Neutrophil (primary cell): ENCODE measurements around the gene EHBP1.

Source experiments
- H3K27ac ChIP-seq: fragments of 200-600 bp; sonication (generic); 2 replicates; pipeline ENCODE4 v1.5.1; 2016; ENCODE audit warnings: mild to moderate bottlenecking, moderate library complexity
- H3K27me3 ChIP-seq: fragments of 200-600 bp; sonication (generic); 2 replicates; pipeline ENCODE4 v1.6.0; 2016; ENCODE audit warnings: mild to moderate bottlenecking
- H3K36me3 ChIP-seq: fragments of 200-600 bp; sonication (generic); 2 replicates; pipeline ENCODE4 v1.5.1; 2017
- H3K4me1 ChIP-seq, 2 experiments: fragments of 200-600 bp in 1 of 2; sonication (generic) in 1 of 2; 1 replicate in 1 of 2; 2 replicates in 1 of 2; pipeline versions ENCODE4 v1.5.1 to v1.6.1; 2013 to 2016; ENCODE audit warnings: low read depth in 1 of 2, low read length in 1 of 2, mild to moderate bottlenecking in 1 of 2, moderate library complexity in 1 of 2; ENCODE audit not compliant: control insufficient read depth in 1 of 2, insufficient read depth in 1 of 2
- H3K4me3 ChIP-seq, 2 experiments: fragments of 200-600 bp in 1 of 2; sonication (generic) in 1 of 2; 1 replicate in 1 of 2; 2 replicates in 1 of 2; pipeline ENCODE4 v1.5.1; 2013 to 2016; ENCODE audit warnings: low read depth in 1 of 2, low read length in 1 of 2, mild to moderate bottlenecking in 1 of 2, moderate library complexity in 1 of 2
- H3K9me3 ChIP-seq: fragments of 200-600 bp; sonication (generic); 2 replicates; pipeline ENCODE4 v1.5.1; 2016
- TF ChIP-seq, protein P1 (sequence below): fragments of 200-600 bp; sonication (generic); IDR thresholded peaks from 2 replicates; pipeline ENCODE4 v1.5.1; 2016; ENCODE audit warnings: antibody characterized with exemption

Gene EHBP1

DNA sequence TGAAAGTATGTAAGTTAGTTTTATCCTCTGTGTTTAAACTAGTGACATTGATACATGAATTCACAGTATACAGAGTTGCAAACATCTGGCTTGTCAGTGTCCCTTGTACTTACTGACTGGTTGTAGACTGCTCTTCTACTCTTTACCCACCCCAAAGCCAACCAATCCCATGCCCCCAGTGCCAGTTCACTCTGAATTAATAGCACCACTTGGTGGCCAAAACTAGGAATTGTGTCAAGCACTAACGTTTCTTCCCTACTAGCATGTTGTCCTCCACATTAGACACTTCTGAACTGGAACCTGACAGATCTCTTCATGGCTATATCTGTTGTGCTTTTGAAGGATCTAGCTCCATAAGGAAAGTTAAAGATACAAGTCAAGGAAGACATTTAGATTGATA, 317.9 kb downstream of the EHBP1 start:
- TF ChIP-seq, protein P1, sequence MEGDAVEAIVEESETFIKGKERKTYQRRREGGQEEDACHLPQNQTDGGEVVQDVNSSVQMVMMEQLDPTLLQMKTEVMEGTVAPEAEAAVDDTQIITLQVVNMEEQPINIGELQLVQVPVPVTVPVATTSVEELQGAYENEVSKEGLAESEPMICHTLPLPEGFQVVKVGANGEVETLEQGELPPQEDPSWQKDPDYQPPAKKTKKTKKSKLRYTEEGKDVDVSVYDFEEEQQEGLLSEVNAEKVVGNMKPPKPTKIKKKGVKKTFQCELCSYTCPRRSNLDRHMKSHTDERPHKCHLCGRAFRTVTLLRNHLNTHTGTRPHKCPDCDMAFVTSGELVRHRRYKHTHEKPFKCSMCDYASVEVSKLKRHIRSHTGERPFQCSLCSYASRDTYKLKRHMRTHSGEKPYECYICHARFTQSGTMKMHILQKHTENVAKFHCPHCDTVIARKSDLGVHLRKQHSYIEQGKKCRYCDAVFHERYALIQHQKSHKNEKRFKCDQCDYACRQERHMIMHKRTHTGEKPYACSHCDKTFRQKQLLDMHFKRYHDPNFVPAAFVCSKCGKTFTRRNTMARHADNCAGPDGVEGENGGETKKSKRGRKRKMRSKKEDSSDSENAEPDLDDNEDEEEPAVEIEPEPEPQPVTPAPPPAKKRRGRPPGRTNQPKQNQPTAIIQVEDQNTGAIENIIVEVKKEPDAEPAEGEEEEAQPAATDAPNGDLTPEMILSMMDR, result no peak
- Histone ChIP-seq H3K4me1 (no peaks in the 10 kb centered on the region), H3K27ac (no peak overlapping the region), H3K4me3 (no peak overlapping the region), H3K36me3 (no peaks in the 10 kb centered on the region), H3K27me3 (no peaks in the 10 kb centered on the region), H3K9me3 (no peaks in the 10 kb centered on the region)

DNA sequence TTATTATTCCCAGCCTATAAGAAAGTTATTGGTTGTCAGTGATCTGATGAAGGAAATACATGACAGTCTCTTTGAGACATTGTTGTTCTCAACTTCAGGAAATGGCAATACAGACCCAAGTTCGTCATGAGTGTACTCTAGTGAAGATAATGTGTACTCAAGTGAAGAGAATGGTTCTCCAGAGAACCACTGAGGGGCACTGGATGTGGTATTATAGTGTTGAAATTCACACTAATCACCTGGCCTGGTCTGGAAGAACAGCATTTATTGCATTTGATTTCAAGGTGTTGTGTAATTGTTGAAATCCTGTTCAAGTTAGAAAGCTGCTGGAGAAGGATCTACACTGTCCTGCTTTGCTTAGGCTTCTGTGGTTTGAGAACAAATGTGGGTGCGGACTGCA, 321.7 kb downstream of the EHBP1 start:
- no peak overlapping the region for H3K27ac ChIP-seq
- no peak overlapping the region for H3K4me3 ChIP-seq
- H3K9me3 ChIP-seq, result no peaks in the 10 kb centered on the region
- TF ChIP-seq, protein P1, result no peak
- H3K27me3 ChIP-seq, result no peaks in the 10 kb centered on the region
- H3K4me1 ChIP-seq, result no peaks in the 10 kb centered on the region
- H3K36me3 ChIP-seq, result no peaks in the 10 kb centered on the region

DNA sequence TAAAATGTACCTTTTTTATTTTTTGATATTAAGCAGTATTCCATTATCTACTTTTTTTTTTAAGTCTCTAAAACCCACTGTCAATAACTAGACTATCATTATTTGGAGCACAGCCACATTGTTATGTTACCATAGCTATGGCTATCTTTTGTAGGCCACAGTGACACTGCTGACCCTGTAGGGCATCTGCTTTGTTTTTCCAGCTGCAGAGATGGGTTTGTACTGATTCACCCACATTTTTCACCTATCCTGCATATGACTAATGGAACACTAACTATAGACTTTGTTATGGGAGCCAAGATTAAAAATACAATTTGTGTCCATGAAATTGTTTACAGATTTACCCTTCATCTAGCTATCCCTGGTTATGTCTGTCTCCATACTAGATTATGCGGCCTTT, 323.5 kb downstream of the EHBP1 start:
- Histone ChIP-seq H3K27me3 (no peaks in the 10 kb centered on the region), H3K36me3 (no peaks in the 10 kb centered on the region), H3K4me3 (no peak overlapping the region), H3K27ac (no peak overlapping the region), H3K9me3 (no peaks in the 10 kb centered on the region), H3K4me1 (no peaks in the 10 kb centered on the region)
- TF ChIP-seq, protein P1, result no peak

DNA sequence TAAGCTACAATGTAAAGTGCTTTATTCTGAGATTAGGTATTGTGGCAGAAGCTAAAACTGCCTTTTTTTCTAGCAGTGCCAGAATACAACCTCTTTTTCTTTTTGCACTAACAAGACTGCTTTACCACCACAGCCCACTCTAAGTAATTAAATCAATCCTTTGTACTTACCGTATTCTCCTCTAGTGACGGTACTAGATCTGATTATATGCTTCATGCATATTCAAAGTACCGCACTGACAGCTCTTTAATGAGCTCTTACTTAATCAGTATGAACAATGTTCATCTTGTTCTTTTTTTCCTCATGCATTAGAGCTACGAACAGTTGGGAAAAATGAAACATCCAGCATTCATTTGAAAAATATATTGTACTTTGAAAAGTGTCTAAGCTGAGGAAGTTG, 329.0 kb downstream of the EHBP1 start:
- Histone ChIP-seq H3K27me3 (no peaks in the 10 kb centered on the region), H3K4me1 (no peaks in the 10 kb centered on the region), H3K27ac (no peak overlapping the region), H3K36me3 (no peaks in the 10 kb centered on the region), H3K9me3 (no peaks in the 10 kb centered on the region), H3K4me3 (no peak overlapping the region)
- TF ChIP-seq, protein P1, result no peak

DNA sequence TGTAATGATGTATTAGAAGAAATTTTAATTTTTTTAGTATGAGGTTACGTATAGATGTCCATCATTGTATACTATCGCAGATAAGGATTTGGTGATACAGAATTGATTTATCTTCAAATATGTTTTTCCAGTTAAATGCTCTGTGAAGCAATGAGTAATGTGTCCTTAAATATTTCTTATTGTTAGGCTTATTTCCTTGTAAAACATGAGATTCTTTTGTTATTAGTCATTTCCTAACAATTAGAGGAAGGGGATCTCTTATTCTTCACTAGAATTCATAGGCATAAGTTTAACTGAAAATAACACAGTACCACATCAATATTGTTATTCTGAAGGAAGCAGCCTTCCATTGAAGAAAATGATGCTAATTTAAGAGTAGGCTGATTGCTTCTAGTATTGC, 329.7 kb downstream of the EHBP1 start:
- Histone ChIP-seq H3K27me3 (no peaks in the 10 kb centered on the region), H3K4me1 (no peaks in the 10 kb centered on the region), H3K9me3 (no peaks in the 10 kb centered on the region), H3K4me3 (no peak overlapping the region), H3K27ac (no peak overlapping the region), H3K36me3 (no peaks in the 10 kb centered on the region)
- TF ChIP-seq, protein P1, result no peak

DNA sequence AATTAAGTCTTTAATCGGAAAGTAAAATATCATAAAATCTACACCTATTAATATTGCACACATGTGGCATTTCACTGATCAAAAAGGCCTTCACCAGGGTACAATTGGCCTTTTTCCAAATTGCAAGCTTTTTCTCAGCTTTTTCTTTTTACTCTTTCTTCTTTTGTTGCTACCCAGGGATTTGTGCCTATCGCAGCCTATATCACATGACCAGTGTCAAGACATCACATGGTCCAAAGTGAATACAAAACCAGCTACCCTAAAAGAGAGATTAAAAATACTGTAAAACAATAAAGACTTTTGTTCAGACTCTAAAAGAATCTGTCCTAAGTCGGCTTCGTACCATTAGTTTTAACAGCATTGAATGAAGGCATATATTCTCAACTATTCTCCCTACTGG, 330.1 kb downstream of the EHBP1 start:
- Histone ChIP-seq H3K36me3 (no peaks in the 10 kb centered on the region), H3K27ac (no peak overlapping the region), H3K27me3 (no peaks in the 10 kb centered on the region), H3K9me3 (no peaks in the 10 kb centered on the region), H3K4me3 (no peak overlapping the region), H3K4me1 (no peaks in the 10 kb centered on the region)
- TF ChIP-seq, protein P1, result no peak
